ENCODE results near the gene SERBP1.
"Not testable (repeated sequence)": the region's sequence is repeated elsewhere in the genome, so short reads cannot be mapped to it uniquely, and the experiment has no call there.

SERBP1 gene

GRCh38 chr1:67404212-67404620 is 26.0 kb downstream of the SERBP1 start:
- no peak for DNase-seq

GRCh38 chr1:67401443-67401842 is 28.8 kb downstream of the SERBP1 start:
- DNase-seq, result no peak

GRCh38 chr1:67400029-67400786 is 30.0 kb downstream of the SERBP1 start:
- DNase-seq, result not testable (repeated sequence)

- DNase-seq, result no peak
Measured at GRCh38 chr1:67399199-67399993, 30.8 kb downstream of the SERBP1 start.

GRCh38 chr1:67394548-67394947 is 35.7 kb downstream of the SERBP1 start:
- no peak for DNase-seq

- DNase-seq, result no peak
Measured at GRCh38 chr1:67393737-67394136, 36.5 kb downstream of the SERBP1 start.

GRCh38 chr1:67393240-67393639 is 37.0 kb downstream of the SERBP1 start:
- DNase-seq, result peak; percentile 66

- DNase-seq, result no peak
Measured at GRCh38 chr1:67390041-67390887, 39.9 kb downstream of the SERBP1 start.

GRCh38 chr1:67383999-67384638 is 46.1 kb downstream of the SERBP1 start:
- DNase-seq, result no peak

GRCh38 chr1:67382292-67382691 is 47.9 kb downstream of the SERBP1 start:
- DNase-seq, result no peak

GRCh38 chr1:67381154-67381553 is 49.0 kb downstream of the SERBP1 start:
- DNase-seq, result no peak

- DNase-seq, result no peak
Measured at GRCh38 chr1:67377253-67377652, 52.9 kb downstream of the SERBP1 start.

GRCh38 chr1:67376381-67376780 is 53.8 kb downstream of the SERBP1 start:
- DNase-seq, result peak; percentile 89

- DNase-seq, result no peak
Measured at GRCh38 chr1:67372898-67373297, 57.3 kb downstream of the SERBP1 start.

GRCh38 chr1:67372136-67372535 is 58.1 kb downstream of the SERBP1 start:
- DNase-seq, result no peak

GRCh38 chr1:67371681-67372080 is 58.5 kb downstream of the SERBP1 start:
- no peak for DNase-seq

- DNase-seq, result no peak
Measured at GRCh38 chr1:67371043-67371442, 59.2 kb downstream of the SERBP1 start.

GRCh38 chr1:67368046-67368514 is 62.1 kb downstream of the SERBP1 start:
- DNase-seq, result no peak

GRCh38 chr1:67367370-67368045 is 62.7 kb downstream of the SERBP1 start:
- peak; percentile 68 for DNase-seq

GRCh38 chr1:67361641-67362040 is 68.6 kb downstream of the SERBP1 start:
- DNase-seq, result no peak

- DNase-seq, result no peak
Measured at GRCh38 chr1:67359592-67359991, 70.6 kb downstream of the SERBP1 start.

Data from NCI-H510A treated with DMSO at 0.1 percent for 48 hours (cell line).